GM18526 (cell line): Measurements from ENCODE around the gene C11orf21.

Experiments used
- POLR2A ChIP-seq: IDR thresholded peaks from 3 replicates; pipeline ENCODE4 v1.6.1; 2011; ENCODE audit not compliant: insufficient read length; ENCODE audit errors: extremely low read depth

C11orf21 gene

GRCh38 chr11:2251138-2251537 lies 50.6 kb downstream of the C11orf21 start:
- no peak for TF ChIP-seq POLR2A

- no peak for TF ChIP-seq POLR2A
Observed at GRCh38 chr11:2250485-2250884, 51.2 kb downstream of the C11orf21 start.

- TF ChIP-seq POLR2A, result no peak
Observed at GRCh38 chr11:2250041-2250440, 51.7 kb downstream of the C11orf21 start.

- no peak for TF ChIP-seq POLR2A
Observed at GRCh38 chr11:2249189-2249916, 52.4 kb downstream of the C11orf21 start.

GRCh38 chr11:2248762-2249161 lies 53.0 kb downstream of the C11orf21 start:
- no peak for TF ChIP-seq POLR2A

GRCh38 chr11:2248242-2248641 lies 53.5 kb downstream of the C11orf21 start:
- no peak for TF ChIP-seq POLR2A

- no peak for TF ChIP-seq POLR2A
Observed at GRCh38 chr11:2247496-2247895, 54.2 kb downstream of the C11orf21 start.
